Activated naive CD4-positive, alpha-beta T cell treated with anti-CD3 and anti-CD28 coated beads, Interleukin-2, amount 10 ng/mL, durations not matched to agents 7 days and 5 days (primary cell): ENCODE data around the gene PPFIA3.
A peak's percentile ranks its signal among the peaks of the same experiment; 100 is the strongest.
"Not testable (repeated sequence)": the region's sequence is repeated elsewhere in the genome, so short reads cannot be mapped to it uniquely, and the experiment has no call there.

Source experiments
- CTCF ChIA-PET: fragments of 350-600 bp; sonication (Branson Sonifier 250); formaldehyde crosslinking; loops from one replicate; lab custom pipeline; 2021; ENCODE audit warnings: antibody characterized with exemption; lab: Charles Lee
- DNase-seq: peaks from one replicate; pipeline ENCODE4 v3.0.0-alpha.2; 2020
- H3K27ac Mint-ChIP-seq: one replicate; pipeline ENCODE4 v1.8.0; 2021; ENCODE audit warnings: mild to moderate bottlenecking, moderate library complexity, mixed read lengths
- H3K27me3 Mint-ChIP-seq: one replicate; pipeline ENCODE4 v1.8.0; 2021; ENCODE audit warnings: mild to moderate bottlenecking, mixed read lengths
- H3K36me3 Mint-ChIP-seq: one replicate; pipeline ENCODE4 v1.8.0; 2021; ENCODE audit warnings: mixed read lengths
- H3K4me1 Mint-ChIP-seq: one replicate; pipeline ENCODE4 v1.8.0; 2021; ENCODE audit warnings: mixed read lengths
- H3K4me3 Mint-ChIP-seq: one replicate; pipeline ENCODE4 v1.8.0; 2021; ENCODE audit warnings: mild to moderate bottlenecking, moderate library complexity, mixed read lengths
- H3K9me3 Mint-ChIP-seq: one replicate; pipeline ENCODE4 v1.8.0; 2021; ENCODE audit warnings: mixed read lengths

The PPFIA3 gene

GRCh38 chr19:49182010-49182847, 62.9 kb downstream of the PPFIA3 start:
- CTCF ChIA-PET, result interaction anchor here (1.4 kb wide), 1 partner anchor 85 kb away, joined by 4 read pairs; no protein-coding TSS in a partner anchor
- not testable (repeated sequence) for H3K27me3 Mint-ChIP-seq, H3K4me3 Mint-ChIP-seq, H3K36me3 Mint-ChIP-seq, H3K27ac Mint-ChIP-seq, H3K4me1 Mint-ChIP-seq, DNase-seq
- H3K9me3 Mint-ChIP-seq, result peaks cover 10% of the 10 kb centered on the region

- Mint-ChIP-seq H3K9me3 (peaks cover 10% of the 10 kb centered on the region), H3K27ac (peak overlapping the region; percentile 56), H3K4me1 (no peaks in the 10 kb centered on the region), H3K36me3 (no peaks in the 10 kb centered on the region), H3K4me3 (no peak overlapping the region), H3K27me3 (peaks cover 8% of the 10 kb centered on the region)
- CTCF ChIA-PET, result interaction anchor here (1.4 kb wide), 1 partner anchor 86 kb away, joined by 4 read pairs; no protein-coding TSS in a partner anchor
- DNase-seq, result no peak
Observed at GRCh38 chr19:49182848-49183375, 63.6 kb downstream of the PPFIA3 start.

GRCh38 chr19:49186108-49186507, 66.8 kb downstream of the PPFIA3 start:
- DNase-seq, result no peak
- Mint-ChIP-seq H3K4me1 (peaks cover 16% of the 10 kb centered on the region), H3K27ac (no peak overlapping the region), H3K4me3 (no peak overlapping the region), H3K27me3 (peaks cover 22% of the 10 kb centered on the region), H3K36me3 (no peaks in the 10 kb centered on the region), H3K9me3 (peaks cover 12% of the 10 kb centered on the region)
- CTCF ChIA-PET, result interaction anchor here (1.2 kb wide), 1 partner anchor 13 kb away, joined by 4 read pairs; no protein-coding TSS in a partner anchor

- H3K27me3 Mint-ChIP-seq, result peaks cover 28% of the 10 kb centered on the region
- no peak overlapping the region for H3K4me3 Mint-ChIP-seq
- H3K4me1 Mint-ChIP-seq, result peaks cover 16% of the 10 kb centered on the region
- no peaks in the 10 kb centered on the region for H3K36me3 Mint-ChIP-seq
- H3K9me3 Mint-ChIP-seq, result peaks cover 5% of the 10 kb centered on the region
- H3K27ac Mint-ChIP-seq, result no peak overlapping the region
- CTCF ChIA-PET, result interaction anchor here (2.6 kb wide), 1 partner anchor 10 kb away, joined by 12 read pairs; no protein-coding TSS in a partner anchor
- no peak for DNase-seq
Observed at GRCh38 chr19:49188626-49189200, 69.4 kb downstream of the PPFIA3 start.

- H3K36me3 Mint-ChIP-seq, result no peaks in the 10 kb centered on the region
- H3K27ac Mint-ChIP-seq, result no peak overlapping the region
- peaks cover 33% of the 10 kb centered on the region for H3K27me3 Mint-ChIP-seq
- no peak overlapping the region for H3K4me3 Mint-ChIP-seq
- peaks cover 1% of the 10 kb centered on the region for H3K9me3 Mint-ChIP-seq
- CTCF ChIA-PET, result interaction anchor here (2.6 kb wide), 1 partner anchor 10 kb away, joined by 12 read pairs; no protein-coding TSS in a partner anchor
- H3K4me1 Mint-ChIP-seq, result peaks cover 16% of the 10 kb centered on the region
- DNase-seq, result no peak
Observed at GRCh38 chr19:49189259-49189658, 69.9 kb downstream of the PPFIA3 start.

GRCh38 chr19:49190781-49191180, 71.4 kb downstream of the PPFIA3 start:
- H3K27me3 Mint-ChIP-seq, result peaks cover 33% of the 10 kb centered on the region
- H3K4me1 Mint-ChIP-seq, result peaks cover 16% of the 10 kb centered on the region
- H3K27ac Mint-ChIP-seq, result no peak overlapping the region
- H3K4me3 Mint-ChIP-seq, result no peak overlapping the region
- CTCF ChIA-PET, result interaction anchor here (2.6 kb wide), 1 partner anchor 8 kb away, joined by 12 read pairs; no protein-coding TSS in a partner anchor
- no peaks in the 10 kb centered on the region for H3K36me3 Mint-ChIP-seq
- no peak for DNase-seq
- peaks cover 1% of the 10 kb centered on the region for H3K9me3 Mint-ChIP-seq

GRCh38 chr19:49193822-49194394, 74.6 kb downstream of the PPFIA3 start:
- CTCF ChIA-PET, result no interaction called here
- Mint-ChIP-seq H3K9me3 (peaks cover 1% of the 10 kb centered on the region), H3K4me1 (peaks cover 16% of the 10 kb centered on the region), H3K36me3 (no peaks in the 10 kb centered on the region), H3K27me3 (peaks cover 22% of the 10 kb centered on the region), H3K4me3 (no peak overlapping the region), H3K27ac (no peak overlapping the region)
- DNase-seq, result no peak

- CTCF ChIA-PET, result no interaction called here
- peaks cover 1% of the 10 kb centered on the region for H3K9me3 Mint-ChIP-seq
- no peaks in the 10 kb centered on the region for H3K36me3 Mint-ChIP-seq
- no peak overlapping the region for H3K27ac Mint-ChIP-seq
- no peak overlapping the region for H3K4me3 Mint-ChIP-seq
- H3K4me1 Mint-ChIP-seq, result peaks cover 13% of the 10 kb centered on the region
- peaks cover 18% of the 10 kb centered on the region for H3K27me3 Mint-ChIP-seq
- no peak for DNase-seq
Observed at GRCh38 chr19:49194408-49194807, 75.1 kb downstream of the PPFIA3 start.

- Mint-ChIP-seq H3K27me3 (peaks cover 18% of the 10 kb centered on the region), H3K4me3 (no peak overlapping the region), H3K36me3 (no peaks in the 10 kb centered on the region), H3K4me1 (peaks cover 7% of the 10 kb centered on the region), H3K9me3 (no peaks in the 10 kb centered on the region), H3K27ac (no peak overlapping the region)
- no peak for DNase-seq
- CTCF ChIA-PET, result interaction anchor here (0.6 to 1.5 kb wide), 4 partner anchors 12 to 99 kb away, joined by 3 to 7 read pairs (median 4); no protein-coding TSS in a partner anchor
Observed at GRCh38 chr19:49196527-49197240, 77.3 kb downstream of the PPFIA3 start.

GRCh38 chr19:49200238-49200862, 81.0 kb downstream of the PPFIA3 start:
- H3K4me1 Mint-ChIP-seq, result peaks cover 7% of the 10 kb centered on the region
- CTCF ChIA-PET, result interaction anchor here (0.9 to 2.5 kb wide), 5 partner anchors 10 to 206 kb away, joined by 4 to 12 read pairs (median 5); partner anchors contain the start of gene RUVBL2
- peak; percentile 25 for DNase-seq
- H3K9me3 Mint-ChIP-seq, result no peaks in the 10 kb centered on the region
- H3K27me3 Mint-ChIP-seq, result peaks cover 7% of the 10 kb centered on the region
- no peak overlapping the region for H3K27ac Mint-ChIP-seq
- H3K4me3 Mint-ChIP-seq, result no peak overlapping the region
- H3K36me3 Mint-ChIP-seq, result no peaks in the 10 kb centered on the region
